GM18505 (cell line): Measurements from ENCODE around the gene SGMS2.
"Not testable (repeated sequence)": the region's sequence is repeated elsewhere in the genome, so short reads cannot be mapped to it uniquely, and the experiment has no call there.

ENCODE experiments used
- ATAC-seq: cut with Tn5 transposase; IDR thresholded peaks from one replicate; pipeline ENCODE4 v1.9.1; 2021; ENCODE audit not compliant: unreplicated experiment
- POLR2A ChIP-seq: IDR thresholded peaks from 4 replicates; pipeline ENCODE4 v1.6.1; 2011; ENCODE audit warnings: borderline replicate concordance; ENCODE audit not compliant: insufficient read depth, insufficient read length; ENCODE audit errors: extremely low read depth

SGMS2 gene

GRCh38 chr4:107894138-107894603 is 69.4 kb downstream of the SGMS2 start:
- TF ChIP-seq POLR2A: no peak
- no peak for ATAC-seq

GRCh38 chr4:107896158-107896645 is 71.5 kb downstream of the SGMS2 start:
- ATAC-seq: no peak
- no peak for TF ChIP-seq POLR2A

GRCh38 chr4:107896646-107897045 is 71.9 kb downstream of the SGMS2 start:
- ATAC-seq: no peak
- no peak for TF ChIP-seq POLR2A

DNA sequence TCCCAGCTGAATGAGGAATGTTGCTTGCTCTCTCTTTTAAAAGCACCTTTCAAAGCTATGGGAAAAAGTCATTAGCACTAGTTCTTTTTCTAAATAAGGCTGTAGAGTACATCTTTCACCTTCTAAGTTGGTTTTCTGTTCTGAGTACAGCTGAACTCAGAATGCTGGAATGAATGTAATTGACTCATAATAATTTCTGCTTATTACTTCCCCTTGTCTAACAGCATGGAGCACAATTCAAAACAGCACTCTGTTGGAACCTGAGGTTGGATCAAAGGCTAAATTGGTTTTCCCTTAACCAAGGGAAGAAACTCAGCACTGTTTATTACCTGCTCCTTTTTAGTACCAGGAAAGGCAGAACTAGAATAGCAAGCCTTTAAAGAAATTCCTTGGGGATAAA is 73.1 kb downstream of the SGMS2 start:
- no peak for TF ChIP-seq POLR2A
- ATAC-seq: no peak

DNA sequence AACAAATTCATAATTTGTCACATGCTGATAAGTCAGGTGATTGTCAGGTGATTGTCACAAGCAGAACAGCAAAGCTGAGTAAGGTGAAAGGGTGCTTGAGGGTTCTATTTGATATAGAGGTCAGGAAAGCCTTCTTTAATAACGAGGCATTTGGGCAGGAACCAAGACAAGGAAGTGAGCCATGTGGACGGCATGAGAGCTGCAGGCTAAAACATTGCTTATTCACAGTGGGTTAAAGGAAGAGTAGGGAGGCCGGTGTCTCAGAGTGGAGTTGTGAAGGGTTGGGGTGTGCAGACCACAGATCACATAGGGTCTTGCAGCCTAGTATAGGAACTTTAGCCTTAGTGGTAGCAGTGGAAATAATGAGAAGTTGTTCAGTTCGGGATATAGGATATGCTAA is 75.3 kb downstream of the SGMS2 start:
- no peak for ATAC-seq
- no peak for TF ChIP-seq POLR2A

- ATAC-seq: no peak
Observed at GRCh38 chr4:107900508-107900907, 75.8 kb downstream of the SGMS2 start.

GRCh38 chr4:107901213-107901934 is 76.6 kb downstream of the SGMS2 start:
- no peak for TF ChIP-seq POLR2A
- no peak for ATAC-seq

More at GRCh38 chr4:107900508-107900907, 75.8 kb downstream of the SGMS2 start:
- no peak for TF ChIP-seq POLR2A

- TF ChIP-seq POLR2A: no peak
- peak; percentile 78 for ATAC-seq
Observed at GRCh38 chr4:107902715-107903114, 78.0 kb downstream of the SGMS2 start.

- not testable (repeated sequence) for ATAC-seq
Observed at GRCh38 chr4:107905082-107905481, 80.3 kb downstream of the SGMS2 start.

DNA sequence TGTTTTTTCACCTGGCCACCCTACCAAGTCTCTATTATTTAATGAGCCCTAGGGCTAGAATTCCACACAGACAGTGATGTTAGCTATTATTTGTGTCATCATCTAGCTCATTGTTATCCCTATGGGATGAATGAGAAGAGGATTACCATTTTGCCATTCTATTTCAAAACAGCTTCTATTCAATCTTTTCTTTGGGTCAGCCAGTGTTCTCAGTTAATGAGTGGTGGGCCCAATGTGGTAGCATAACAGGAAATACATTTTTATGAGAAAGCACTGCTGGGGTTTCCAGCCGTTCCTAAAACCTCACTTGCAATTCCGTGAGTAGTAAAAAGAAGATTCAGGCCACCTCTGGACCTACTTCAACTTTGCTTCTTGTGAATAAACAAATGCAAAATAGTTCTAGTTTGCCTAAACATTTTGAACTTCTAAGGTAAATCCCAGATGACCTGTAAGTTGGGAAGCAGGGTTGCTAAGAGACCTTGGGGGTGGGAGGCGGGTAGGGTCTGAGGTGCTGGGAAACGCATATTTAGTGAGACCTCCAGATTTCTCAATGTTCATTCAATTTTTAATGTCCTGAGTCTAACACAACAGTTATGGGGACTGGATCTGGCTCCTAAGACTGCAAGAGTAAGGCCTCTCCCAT is 81.8 kb downstream of the SGMS2 start:
- no peak for TF ChIP-seq POLR2A
- no peak for ATAC-seq

DNA sequence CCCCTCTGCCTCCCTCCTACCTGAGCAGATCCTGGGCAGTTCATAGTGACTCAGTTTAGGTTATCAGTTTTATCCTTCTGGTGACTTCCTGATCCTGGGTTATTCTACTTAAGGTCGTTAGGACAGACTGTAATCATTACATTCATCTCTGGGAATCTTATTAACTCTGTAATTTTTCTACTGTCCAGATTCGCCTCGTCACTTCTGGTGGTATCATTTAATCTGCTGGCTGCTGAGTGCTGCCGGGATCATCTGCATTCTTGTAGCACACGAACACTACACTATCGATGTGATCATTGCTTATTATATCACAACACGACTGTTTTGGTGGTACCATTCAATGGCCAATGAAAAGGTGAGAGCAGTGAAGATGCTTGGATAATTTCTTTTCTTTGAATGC is 83.6 kb downstream of the SGMS2 start:
- ATAC-seq: no peak
- TF ChIP-seq POLR2A: no peak

GRCh38 chr4:107913283-107913899 is 88.7 kb downstream of the SGMS2 start:
- TF ChIP-seq POLR2A: no peak
- peak; percentile 86 for ATAC-seq

DNA sequence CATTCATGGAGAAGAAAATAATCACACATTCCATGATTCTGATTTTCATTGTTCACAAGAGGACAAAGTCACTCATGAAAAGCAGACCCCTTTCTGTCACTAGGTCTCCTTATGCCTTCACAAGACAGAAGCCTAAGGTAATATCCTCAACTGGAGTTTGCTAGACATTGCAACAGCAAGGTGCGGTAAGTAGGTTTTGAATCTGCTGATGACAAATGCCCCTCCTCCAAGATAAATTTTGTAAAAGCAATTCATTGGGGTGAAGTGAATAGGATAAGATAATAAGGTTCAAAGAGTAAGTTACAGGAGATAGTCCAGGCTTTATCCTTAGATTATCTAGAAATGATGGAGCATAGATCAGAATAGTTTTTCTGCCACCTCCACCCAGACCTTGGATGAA is 90.5 kb downstream of the SGMS2 start:
- ATAC-seq: no peak
- TF ChIP-seq POLR2A: no peak

DNA sequence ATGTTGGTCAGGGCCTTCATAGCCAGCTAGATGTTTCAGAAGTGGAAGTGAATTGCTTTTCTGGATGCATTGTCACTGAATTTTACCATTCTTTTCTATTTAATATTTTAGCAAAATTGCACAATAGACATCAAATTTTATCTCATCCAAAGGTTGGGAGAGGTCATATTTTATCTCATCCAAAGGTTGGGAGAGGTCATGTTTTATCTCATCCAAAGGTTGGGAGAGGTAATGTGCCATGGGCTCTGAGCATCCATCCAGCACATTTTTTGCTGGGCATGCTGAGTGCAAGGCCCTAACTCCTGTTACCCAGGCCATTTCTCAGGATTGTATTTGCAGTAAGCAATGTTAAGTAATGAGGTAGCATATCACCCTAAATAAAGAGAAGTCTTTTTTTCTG is 91.9 kb downstream of the SGMS2 start:
- no peak for ATAC-seq
- no peak for TF ChIP-seq POLR2A
